MM.1S (cell line): ENCODE measurements around the gene NOL9.

Experiments used
- DNase-seq: peaks from one replicate; pipeline ENCODE4 v3.0.0-alpha.2; 2015
- H2AFZ ChIP-seq: fragments of 300-600 bp; sonication (generic); 2 replicates; pipeline ENCODE4 v1.6.0; 2016; ENCODE audit warnings: antibody characterized with exemption, low read length
- H3F3A ChIP-seq: fragments of 300-600 bp; sonication (generic); 2 replicates; pipeline ENCODE4 v1.6.1; 2016; ENCODE audit warnings: mild to moderate bottlenecking, antibody characterized with exemption, low read length, moderate library complexity, mixed read lengths; ENCODE audit not compliant: insufficient read depth
- H3K27ac ChIP-seq: fragments of 300-600 bp; sonication (generic); 2 replicates; pipeline ENCODE4 v1.5.1; 2016; ENCODE audit warnings: mild to moderate bottlenecking, low read length
- H3K27me3 ChIP-seq: fragments of 300-600 bp; sonication (generic); replicated peaks from 2 replicates; pipeline ENCODE4 v1.6.0; 2016; ENCODE audit warnings: low read length; ENCODE audit not compliant: insufficient read depth
- H3K36me3 ChIP-seq: fragments of 300-600 bp; sonication (generic); replicated peaks from 2 replicates; pipeline ENCODE4 v1.6.1; 2016; ENCODE audit warnings: mild to moderate bottlenecking, low read length, mixed read lengths; ENCODE audit not compliant: insufficient read depth
- H3K4me1 ChIP-seq: fragments of 300-600 bp; sonication (generic); 2 replicates; pipeline ENCODE4 v1.6.1; 2016; ENCODE audit warnings: low read length, mixed read lengths
- H3K4me2 ChIP-seq: fragments of 300-600 bp; sonication (generic); 2 replicates; pipeline ENCODE4 v1.6.0; 2016; ENCODE audit warnings: low read depth, low read length
- H3K4me3 ChIP-seq: fragments of 300-600 bp; sonication (generic); 2 replicates; pipeline ENCODE4 v1.5.1; 2016; ENCODE audit warnings: low read length, mixed read lengths
- H3K79me2 ChIP-seq: fragments of 300-600 bp; sonication (generic); 2 replicates; pipeline ENCODE4 v1.6.1; 2016; ENCODE audit warnings: mixed run types, low read length, mixed read lengths
- H3K9ac ChIP-seq: fragments of 300-600 bp; sonication (generic); 2 replicates; pipeline ENCODE4 v1.6.1; 2016; ENCODE audit warnings: low read length, mixed read lengths
- H3K9me2 ChIP-seq: fragments of 300-600 bp; sonication (generic); replicated peaks from 2 replicates; pipeline ENCODE4 v1.6.1; 2016; ENCODE audit warnings: mild to moderate bottlenecking, low read length, mixed read lengths; ENCODE audit not compliant: insufficient read depth
- H3K9me3 ChIP-seq: fragments of 300-600 bp; sonication (generic); replicated peaks from 2 replicates; pipeline ENCODE4 v1.6.1; 2016; ENCODE audit warnings: mild to moderate bottlenecking, low read length, mixed read lengths; ENCODE audit not compliant: insufficient read depth
- H4K20me1 ChIP-seq: fragments of 300-600 bp; sonication (generic); 2 replicates; pipeline ENCODE4 v1.6.1; 2016; ENCODE audit warnings: mild to moderate bottlenecking, low read length, moderate library complexity, mixed read lengths; ENCODE audit not compliant: insufficient read depth
- EZH2 ChIP-seq: fragments of 300-600 bp; sonication (generic); optimal IDR thresholded peaks from 2 replicates; pipeline ENCODE3; 2017; ENCODE audit warnings: low read depth, mild to moderate bottlenecking, antibody characterized with exemption, low read length, mixed read lengths
- EZH2phosphoT487 ChIP-seq: fragments of 300-600 bp; sonication (generic); IDR thresholded peaks from 2 replicates; pipeline ENCODE4 v1.6.1; 2018; ENCODE audit warnings: antibody characterized with exemption, low read length
- TF ChIP-seq, protein P1 (sequence below): fragments of 300-600 bp; sonication (generic); IDR thresholded peaks from 2 replicates; pipeline ENCODE4 v1.5.1; 2016; ENCODE audit warnings: antibody characterized with exemption, low read length, mixed read lengths

Gene NOL9

DNA sequence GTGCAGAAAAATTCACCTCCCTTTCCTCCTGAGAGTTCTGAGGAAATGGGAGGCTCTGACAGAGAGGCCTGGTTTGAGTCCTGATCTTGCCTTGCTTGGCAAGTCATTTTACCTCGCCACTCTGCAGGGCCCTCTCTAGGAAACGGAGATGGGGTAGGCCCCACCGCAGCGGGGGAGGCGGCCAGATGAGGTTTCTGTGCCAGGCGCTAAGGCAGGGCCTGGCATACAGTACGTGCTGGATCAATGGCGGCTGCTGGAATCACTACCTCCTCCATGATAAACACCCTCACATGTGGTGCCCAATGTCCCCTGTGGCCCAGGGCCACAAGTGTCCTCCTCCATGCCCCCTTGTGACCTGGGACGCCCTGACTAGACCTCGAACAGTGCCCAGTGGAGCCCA, 62.3 kb downstream of the NOL9 start:
- H3K9me2 ChIP-seq, result no peaks in the 10 kb centered on the region
- H3K27me3 ChIP-seq, result peaks cover 31% of the 10 kb centered on the region
- H3K9me3 ChIP-seq, result no peaks in the 10 kb centered on the region
- no peak for TF ChIP-seq EZH2
- TF ChIP-seq, protein P1, sequence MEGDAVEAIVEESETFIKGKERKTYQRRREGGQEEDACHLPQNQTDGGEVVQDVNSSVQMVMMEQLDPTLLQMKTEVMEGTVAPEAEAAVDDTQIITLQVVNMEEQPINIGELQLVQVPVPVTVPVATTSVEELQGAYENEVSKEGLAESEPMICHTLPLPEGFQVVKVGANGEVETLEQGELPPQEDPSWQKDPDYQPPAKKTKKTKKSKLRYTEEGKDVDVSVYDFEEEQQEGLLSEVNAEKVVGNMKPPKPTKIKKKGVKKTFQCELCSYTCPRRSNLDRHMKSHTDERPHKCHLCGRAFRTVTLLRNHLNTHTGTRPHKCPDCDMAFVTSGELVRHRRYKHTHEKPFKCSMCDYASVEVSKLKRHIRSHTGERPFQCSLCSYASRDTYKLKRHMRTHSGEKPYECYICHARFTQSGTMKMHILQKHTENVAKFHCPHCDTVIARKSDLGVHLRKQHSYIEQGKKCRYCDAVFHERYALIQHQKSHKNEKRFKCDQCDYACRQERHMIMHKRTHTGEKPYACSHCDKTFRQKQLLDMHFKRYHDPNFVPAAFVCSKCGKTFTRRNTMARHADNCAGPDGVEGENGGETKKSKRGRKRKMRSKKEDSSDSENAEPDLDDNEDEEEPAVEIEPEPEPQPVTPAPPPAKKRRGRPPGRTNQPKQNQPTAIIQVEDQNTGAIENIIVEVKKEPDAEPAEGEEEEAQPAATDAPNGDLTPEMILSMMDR, result no peak
- TF ChIP-seq EZH2phosphoT487, result no peak
- H3K36me3 ChIP-seq, result no peaks in the 10 kb centered on the region
- peaks cover 3% of the 10 kb centered on the region; the same call in 1 of the 2 replicates for H3K4me1 ChIP-seq
- DNase-seq, result no peak
- no peaks in the 10 kb centered on the region for H3F3A ChIP-seq
- no peak overlapping the region for H2AFZ ChIP-seq
- no peak overlapping the region for H3K9ac ChIP-seq
- no peak overlapping the region for H3K4me3 ChIP-seq
- H3K79me2 ChIP-seq, result no peaks in the 10 kb centered on the region
- no peak overlapping the region for H3K27ac ChIP-seq
- no peak overlapping the region for H3K4me2 ChIP-seq
- no peaks in the 10 kb centered on the region for H4K20me1 ChIP-seq

DNA sequence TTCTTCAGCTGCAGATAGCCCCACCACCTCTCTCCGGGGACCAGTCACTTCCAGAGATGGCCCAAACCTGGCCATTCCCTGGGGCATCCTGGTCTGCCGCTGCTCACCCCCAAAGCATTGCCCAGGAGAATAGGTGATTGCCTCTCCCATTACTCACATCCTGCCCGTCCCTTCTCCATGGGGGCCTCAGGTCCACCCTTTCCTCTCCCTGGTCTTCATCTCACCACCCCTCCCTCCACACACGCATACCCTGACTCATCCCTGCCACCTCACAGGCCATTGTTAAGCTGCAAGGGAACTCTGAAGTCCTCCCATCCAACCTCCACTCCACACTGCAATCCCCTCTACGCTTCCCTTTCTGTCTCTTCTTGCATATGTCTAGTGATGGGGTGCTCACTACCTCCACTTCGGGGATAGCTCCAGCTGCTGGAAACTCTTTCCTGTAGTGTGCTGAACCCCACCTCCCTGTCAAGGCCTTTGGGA, 62.8 kb downstream of the NOL9 start, which contains the start of gene PLEKHG5:
PLEKHG5 (minus strand) TSS at position 188 of the 483 bp plus-strand sequence. CDS start 14,096 bp downstream, outside the sequence.
- Histone ChIP-seq H3K9me3 (no peaks in the 10 kb centered on the region), H3K4me3 (peak within 1 kb of the TSS; percentile 58), H3K9ac (peak within 1 kb of the TSS; percentile 78), H3K36me3 (no peaks in the 10 kb centered on the region), H3K4me2 (peak within 1 kb of the TSS; percentile 83), H3F3A (no peaks in the 10 kb centered on the region), H3K9me2 (no peaks in the 10 kb centered on the region), H3K79me2 (no peaks in the 10 kb centered on the region), H3K27me3 (peaks cover 26% of the 10 kb centered on the region), H3K4me1 (peaks cover 3% of the 10 kb centered on the region; the same call in 1 of the 2 replicates), H3K27ac (peak within 1 kb of the TSS; percentile 19; the same call in 1 of the 2 replicates), H2AFZ (peak within 1 kb of the TSS; percentile 49), H4K20me1 (no peaks in the 10 kb centered on the region)
- no peak for DNase-seq
- TF ChIP-seq, protein P1, result no peak
- TF ChIP-seq EZH2 (no peak), EZH2phosphoT487 (no peak)

DNA sequence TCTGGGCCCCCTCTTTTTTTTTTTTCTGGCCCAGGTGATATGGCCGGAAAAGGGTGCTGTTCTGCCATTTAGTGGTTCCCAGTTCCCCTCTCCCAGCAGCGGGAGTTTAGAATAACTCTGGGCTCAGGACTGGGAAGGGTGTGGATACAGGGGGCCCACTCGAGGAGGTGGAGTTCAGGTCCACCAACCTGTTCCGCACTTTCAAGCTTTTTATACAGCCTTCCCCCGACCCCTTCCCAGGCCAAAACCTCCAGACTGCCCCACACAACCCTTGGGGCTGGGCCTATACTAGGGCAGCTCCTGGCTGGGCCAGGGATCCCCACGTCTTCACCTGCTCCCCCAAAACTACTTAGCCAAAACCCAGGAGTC, 63.2 kb downstream of the NOL9 start:
- Histone ChIP-seq H2AFZ (peak overlapping the region; percentile 49), H3K36me3 (no peaks in the 10 kb centered on the region), H4K20me1 (no peaks in the 10 kb centered on the region), H3K27ac (no peak overlapping the region; the same call in 1 of the 2 replicates), H3K27me3 (peaks cover 26% of the 10 kb centered on the region), H3K9ac (peak overlapping the region; percentile 78), H3K9me2 (no peaks in the 10 kb centered on the region), H3K4me2 (peak overlapping the region; percentile 83), H3K79me2 (no peaks in the 10 kb centered on the region), H3K4me1 (peaks cover 3% of the 10 kb centered on the region; the same call in 1 of the 2 replicates), H3K4me3 (peak overlapping the region; percentile 58), H3F3A (no peaks in the 10 kb centered on the region), H3K9me3 (no peaks in the 10 kb centered on the region)
- no peak for DNase-seq
- TF ChIP-seq EZH2, result no peak
- TF ChIP-seq, protein P1, result no peak
- TF ChIP-seq EZH2phosphoT487, result no peak
